Measurements from ENCODE around the gene CAPNS1. TPM values are rescaled to one million over a fixed set of nuclear protein-coding genes. Genes with fewer than 3 reads are reported as not detected.
"Not testable (repeated sequence)": the region's sequence is repeated elsewhere in the genome, so short reads cannot be mapped to it uniquely, and the experiment has no call there.

CAPNS1 gene
- total RNA-seq, 1 experiment from 2014 or later = 121 TPM

- no peaks in the 10 kb centered on the region for H4K20me1 ChIP-seq (ENCODE audit: insufficient read depth, low read depth, low read length)
- H3K9me3 ChIP-seq (ENCODE audit: low read length) = no peaks in the 10 kb centered on the region
- H3K4me2 ChIP-seq (ENCODE audit: low read depth, low read length, poor library complexity, severe bottlenecking) = no peak overlapping the region
- H3K79me2 ChIP-seq (ENCODE audit: low read length) = no peaks in the 10 kb centered on the region
- no peaks in the 10 kb centered on the region for H3K27me3 ChIP-seq (ENCODE audit: low read length)
- no peak overlapping the region for H3K27ac ChIP-seq (ENCODE audit: low read length)
- H3K9ac ChIP-seq (ENCODE audit: low read length) = no peak overlapping the region
- DNase-seq = no peak
- no peaks in the 10 kb centered on the region for H3K36me3 ChIP-seq (ENCODE audit: insufficient read depth, low read length)
- no peak overlapping the region for H3K4me3 ChIP-seq (ENCODE audit: low read length)
- H3K4me1 ChIP-seq (ENCODE audit: low read length) = no peaks in the 10 kb centered on the region
- H2AFZ ChIP-seq (ENCODE audit: low read length) = no peak overlapping the region
- H3K9me2 ChIP-seq (replicated peaks; ENCODE audit: insufficient read depth, low read length) = no peaks in the 10 kb centered on the region
These were observed 23.9 kb downstream of the CAPNS1 start for GRCh38 chr19:36163813-36164212.

- Histone ChIP-seq H3K9me3 (ENCODE audit: low read length) (no peaks in the 10 kb centered on the region), H3K4me1 (ENCODE audit: low read length) (peaks cover 3% of the 10 kb centered on the region), H3K27ac (ENCODE audit: low read length) (no peak overlapping the region), H3K4me3 (ENCODE audit: low read length) (no peak overlapping the region), H3K36me3 (ENCODE audit: insufficient read depth, low read length) (no peaks in the 10 kb centered on the region), H3K27me3 (ENCODE audit: low read length) (no peaks in the 10 kb centered on the region), H3K4me2 (ENCODE audit: low read depth, low read length, poor library complexity, severe bottlenecking) (no peak overlapping the region), H4K20me1 (ENCODE audit: insufficient read depth, low read depth, low read length) (no peaks in the 10 kb centered on the region), H3K9me2 (replicated peaks; ENCODE audit: insufficient read depth, low read length) (no peaks in the 10 kb centered on the region), H3K9ac (ENCODE audit: low read length) (no peak overlapping the region), H3K79me2 (ENCODE audit: low read length) (no peaks in the 10 kb centered on the region), H2AFZ (ENCODE audit: low read length) (no peak overlapping the region)
- peak; percentile 39 for DNase-seq
These were observed 29.4 kb downstream of the CAPNS1 start for GRCh38 chr19:36169084-36169760.

- no peak for DNase-seq
- H3K4me1 ChIP-seq (ENCODE audit: low read length) = peaks cover 3% of the 10 kb centered on the region
- no peaks in the 10 kb centered on the region for H4K20me1 ChIP-seq (ENCODE audit: insufficient read depth, low read depth, low read length)
- H3K9me3 ChIP-seq (ENCODE audit: low read length) = no peaks in the 10 kb centered on the region
- H3K27me3 ChIP-seq (ENCODE audit: low read length) = no peaks in the 10 kb centered on the region
- no peak overlapping the region for H3K27ac ChIP-seq (ENCODE audit: low read length)
- H3K79me2 ChIP-seq (ENCODE audit: low read length) = no peaks in the 10 kb centered on the region
- H2AFZ ChIP-seq (ENCODE audit: low read length) = no peak overlapping the region
- H3K9me2 ChIP-seq (replicated peaks; ENCODE audit: insufficient read depth, low read length) = no peaks in the 10 kb centered on the region
- no peak overlapping the region for H3K9ac ChIP-seq (ENCODE audit: low read length)
- H3K36me3 ChIP-seq (ENCODE audit: insufficient read depth, low read length) = no peaks in the 10 kb centered on the region
- no peak overlapping the region for H3K4me2 ChIP-seq (ENCODE audit: low read depth, low read length, poor library complexity, severe bottlenecking)
- H3K4me3 ChIP-seq (ENCODE audit: low read length) = no peak overlapping the region
These were observed 33.0 kb downstream of the CAPNS1 start for GRCh38 chr19:36172852-36173251.

- H3K27me3 ChIP-seq (ENCODE audit: low read length); H3K27ac ChIP-seq (ENCODE audit: low read length); H3K4me2 ChIP-seq (ENCODE audit: low read depth, low read length, poor library complexity, severe bottlenecking); H3K36me3 ChIP-seq (ENCODE audit: insufficient read depth, low read length); DNase-seq; H3K4me3 ChIP-seq (ENCODE audit: low read length); H3K79me2 ChIP-seq (ENCODE audit: low read length); H4K20me1 ChIP-seq (ENCODE audit: insufficient read depth, low read depth, low read length); H3K9me3 ChIP-seq (ENCODE audit: low read length); H3K9me2 ChIP-seq (replicated peaks; ENCODE audit: insufficient read depth, low read length); H3K9ac ChIP-seq (ENCODE audit: low read length); H3K4me1 ChIP-seq (ENCODE audit: low read length); H2AFZ ChIP-seq (ENCODE audit: low read length): not testable (repeated sequence)
These were observed 34.0 kb downstream of the CAPNS1 start for GRCh38 chr19:36173846-36174245.

GRCh38 chr19:36179077-36179476 is 39.2 kb downstream of the CAPNS1 start:
- not testable (repeated sequence) for H3K36me3 ChIP-seq (ENCODE audit: insufficient read depth, low read length); H3K79me2 ChIP-seq (ENCODE audit: low read length); H3K4me1 ChIP-seq (ENCODE audit: low read length); H3K4me3 ChIP-seq (ENCODE audit: low read length); H2AFZ ChIP-seq (ENCODE audit: low read length); H4K20me1 ChIP-seq (ENCODE audit: insufficient read depth, low read depth, low read length); H3K4me2 ChIP-seq (ENCODE audit: low read depth, low read length, poor library complexity, severe bottlenecking); H3K9me3 ChIP-seq (ENCODE audit: low read length); H3K9me2 ChIP-seq (replicated peaks; ENCODE audit: insufficient read depth, low read length); DNase-seq; H3K27ac ChIP-seq (ENCODE audit: low read length); H3K27me3 ChIP-seq (ENCODE audit: low read length); H3K9ac ChIP-seq (ENCODE audit: low read length)

GRCh38 chr19:36182612-36183244 is 42.9 kb downstream of the CAPNS1 start:
- DNase-seq = no peak
- Histone ChIP-seq H3K27ac (ENCODE audit: low read length) (no peak overlapping the region), H3K27me3 (ENCODE audit: low read length) (no peaks in the 10 kb centered on the region), H3K4me3 (ENCODE audit: low read length) (no peak overlapping the region), H3K4me1 (ENCODE audit: low read length) (no peaks in the 10 kb centered on the region), H3K9me3 (ENCODE audit: low read length) (no peaks in the 10 kb centered on the region), H3K36me3 (ENCODE audit: insufficient read depth, low read length) (no peaks in the 10 kb centered on the region), H2AFZ (ENCODE audit: low read length) (no peak overlapping the region), H3K9ac (ENCODE audit: low read length) (no peak overlapping the region), H3K9me2 (replicated peaks; ENCODE audit: insufficient read depth, low read length) (no peaks in the 10 kb centered on the region), H4K20me1 (ENCODE audit: insufficient read depth, low read depth, low read length) (no peaks in the 10 kb centered on the region), H3K79me2 (ENCODE audit: low read length) (no peaks in the 10 kb centered on the region), H3K4me2 (ENCODE audit: low read depth, low read length, poor library complexity, severe bottlenecking) (no peak overlapping the region)

- H3K9ac ChIP-seq (ENCODE audit: low read length) = no peak overlapping the region
- no peaks in the 10 kb centered on the region for H4K20me1 ChIP-seq (ENCODE audit: insufficient read depth, low read depth, low read length)
- no peaks in the 10 kb centered on the region for H3K27me3 ChIP-seq (ENCODE audit: low read length)
- no peaks in the 10 kb centered on the region for H3K36me3 ChIP-seq (ENCODE audit: insufficient read depth, low read length)
- no peak overlapping the region for H3K4me3 ChIP-seq (ENCODE audit: low read length)
- H3K79me2 ChIP-seq (ENCODE audit: low read length) = no peaks in the 10 kb centered on the region
- no peak overlapping the region for H3K27ac ChIP-seq (ENCODE audit: low read length)
- no peak for DNase-seq
- no peaks in the 10 kb centered on the region for H3K9me2 ChIP-seq (replicated peaks; ENCODE audit: insufficient read depth, low read length)
- no peaks in the 10 kb centered on the region for H3K4me1 ChIP-seq (ENCODE audit: low read length)
- no peak overlapping the region for H3K4me2 ChIP-seq (ENCODE audit: low read depth, low read length, poor library complexity, severe bottlenecking)
- no peaks in the 10 kb centered on the region for H3K9me3 ChIP-seq (ENCODE audit: low read length)
- no peak overlapping the region for H2AFZ ChIP-seq (ENCODE audit: low read length)
These were observed 43.4 kb downstream of the CAPNS1 start for GRCh38 chr19:36183245-36183628.

GRCh38 chr19:36186722-36187121 is 46.9 kb downstream of the CAPNS1 start:
- not testable (repeated sequence) for H3K9ac ChIP-seq (ENCODE audit: low read length); H3K4me3 ChIP-seq (ENCODE audit: low read length)

More at GRCh38 chr19:36186722-36187121, 46.9 kb downstream of the CAPNS1 start:
- H3K36me3 ChIP-seq (ENCODE audit: insufficient read depth, low read length); H3K27me3 ChIP-seq (ENCODE audit: low read length); H3K4me2 ChIP-seq (ENCODE audit: low read depth, low read length, poor library complexity, severe bottlenecking); H3K9me2 ChIP-seq (replicated peaks; ENCODE audit: insufficient read depth, low read length); H4K20me1 ChIP-seq (ENCODE audit: insufficient read depth, low read depth, low read length); H3K79me2 ChIP-seq (ENCODE audit: low read length); H3K27ac ChIP-seq (ENCODE audit: low read length); DNase-seq; H3K9me3 ChIP-seq (ENCODE audit: low read length); H3K4me1 ChIP-seq (ENCODE audit: low read length); H2AFZ ChIP-seq (ENCODE audit: low read length): not testable (repeated sequence)

Measured in Karpas-422 (cell line).